C4-2B (cell line): ENCODE measurements around the gene C1QL2.

ENCODE experiments used
- ZFX ChIP-seq: fragments of 450-650 bp; IDR thresholded peaks from 2 replicates; pipeline ENCODE4 v1.6.1; 2017
- TF ChIP-seq, protein P1 (sequence below): fragments of 450-650 bp; conservative IDR thresholded peaks from 2 replicates; pipeline ENCODE4 v1.5.1; 2017; ENCODE audit warnings: mild to moderate bottlenecking

DNA sequence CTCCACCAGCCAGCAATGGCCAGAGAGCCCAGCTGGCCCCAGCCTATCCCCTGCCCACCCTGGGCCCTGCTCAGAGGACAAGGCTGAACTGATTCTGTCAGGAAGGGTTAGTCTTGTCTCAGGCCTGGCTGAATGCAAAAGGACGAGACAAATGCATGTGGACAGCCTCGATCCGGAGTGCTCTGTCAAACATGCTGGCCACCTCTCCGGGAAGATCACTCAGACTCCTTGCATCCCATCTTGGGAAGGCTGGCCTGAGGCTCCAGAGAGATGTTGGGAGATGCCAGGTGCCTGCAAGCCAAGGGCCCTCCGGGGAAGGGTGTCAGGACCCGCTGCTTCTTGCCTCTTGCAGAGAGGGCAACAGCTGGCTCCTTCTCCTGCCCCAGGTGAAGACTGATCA, 20.2 kb upstream of the C1QL2 start:
- TF ChIP-seq, protein P1, sequence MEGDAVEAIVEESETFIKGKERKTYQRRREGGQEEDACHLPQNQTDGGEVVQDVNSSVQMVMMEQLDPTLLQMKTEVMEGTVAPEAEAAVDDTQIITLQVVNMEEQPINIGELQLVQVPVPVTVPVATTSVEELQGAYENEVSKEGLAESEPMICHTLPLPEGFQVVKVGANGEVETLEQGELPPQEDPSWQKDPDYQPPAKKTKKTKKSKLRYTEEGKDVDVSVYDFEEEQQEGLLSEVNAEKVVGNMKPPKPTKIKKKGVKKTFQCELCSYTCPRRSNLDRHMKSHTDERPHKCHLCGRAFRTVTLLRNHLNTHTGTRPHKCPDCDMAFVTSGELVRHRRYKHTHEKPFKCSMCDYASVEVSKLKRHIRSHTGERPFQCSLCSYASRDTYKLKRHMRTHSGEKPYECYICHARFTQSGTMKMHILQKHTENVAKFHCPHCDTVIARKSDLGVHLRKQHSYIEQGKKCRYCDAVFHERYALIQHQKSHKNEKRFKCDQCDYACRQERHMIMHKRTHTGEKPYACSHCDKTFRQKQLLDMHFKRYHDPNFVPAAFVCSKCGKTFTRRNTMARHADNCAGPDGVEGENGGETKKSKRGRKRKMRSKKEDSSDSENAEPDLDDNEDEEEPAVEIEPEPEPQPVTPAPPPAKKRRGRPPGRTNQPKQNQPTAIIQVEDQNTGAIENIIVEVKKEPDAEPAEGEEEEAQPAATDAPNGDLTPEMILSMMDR = no peak
- no peak for TF ChIP-seq ZFX
